HG02870 (cell line): ENCODE data around the gene CDCP2.
"Not testable (repeated sequence)": the region's sequence is repeated elsewhere in the genome, so short reads cannot be mapped to it uniquely, and the experiment has no call there.

ENCODE experiments used
- ATAC-seq: cut with Tn5 transposase; IDR thresholded peaks from one replicate; pipeline ENCODE4 v1.9.1; 2021; ENCODE audit warnings: mild to moderate bottlenecking, moderate library complexity; ENCODE audit not compliant: unreplicated experiment

The CDCP2 gene

DNA sequence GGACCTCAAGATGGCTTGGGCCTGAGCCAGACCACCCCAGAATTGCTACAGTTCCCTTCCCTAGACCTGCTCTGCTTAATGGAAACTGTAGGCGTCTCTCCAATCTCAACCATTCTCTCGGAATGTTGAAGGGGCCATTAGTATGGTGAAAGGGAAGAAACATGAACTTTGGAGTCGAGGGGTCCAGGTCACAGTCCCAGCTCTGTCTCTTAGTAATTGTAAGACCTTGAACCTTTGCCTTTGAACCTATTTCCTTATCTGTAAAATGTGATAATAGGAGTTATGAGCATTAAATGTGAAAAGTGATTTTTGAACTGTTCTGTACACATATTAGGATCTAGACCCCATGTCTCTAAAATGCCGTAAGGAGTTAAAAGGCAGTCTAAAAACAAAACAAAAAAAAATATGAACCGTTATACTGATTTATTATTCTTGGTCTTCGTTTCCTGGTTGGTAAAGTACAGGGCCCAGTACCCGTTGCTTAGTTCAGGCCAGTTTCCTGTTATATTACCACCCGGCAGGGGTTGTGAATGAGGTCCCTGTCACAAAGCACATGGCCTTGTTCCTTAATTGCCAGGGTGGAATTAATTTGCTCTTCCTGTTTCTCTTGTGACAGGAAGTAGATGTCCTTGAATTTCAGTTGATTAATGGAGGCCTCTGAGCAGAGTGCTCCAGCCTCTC, 57.1 kb downstream of the CDCP2 start:
- ATAC-seq, result no peak

DNA sequence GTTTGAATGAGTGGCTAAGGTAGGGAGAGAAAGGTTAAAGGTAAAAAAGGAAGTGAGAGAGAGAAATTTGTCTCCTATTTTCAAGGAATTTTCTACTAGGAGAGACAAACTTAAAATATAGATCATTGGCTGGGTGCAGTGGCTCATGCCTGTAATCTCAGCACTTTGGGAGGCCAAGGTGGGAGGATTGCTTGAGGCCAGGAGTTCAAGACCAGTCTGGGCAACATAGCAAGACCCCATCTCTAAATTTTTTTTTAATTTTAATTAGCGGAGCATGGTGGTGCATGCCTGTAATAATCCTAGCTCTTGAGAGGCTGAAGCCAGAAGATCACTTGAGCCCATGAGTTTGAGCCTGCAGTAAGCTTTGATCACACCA, 58.1 kb downstream of the CDCP2 start:
- ATAC-seq, result not testable (repeated sequence)

DNA sequence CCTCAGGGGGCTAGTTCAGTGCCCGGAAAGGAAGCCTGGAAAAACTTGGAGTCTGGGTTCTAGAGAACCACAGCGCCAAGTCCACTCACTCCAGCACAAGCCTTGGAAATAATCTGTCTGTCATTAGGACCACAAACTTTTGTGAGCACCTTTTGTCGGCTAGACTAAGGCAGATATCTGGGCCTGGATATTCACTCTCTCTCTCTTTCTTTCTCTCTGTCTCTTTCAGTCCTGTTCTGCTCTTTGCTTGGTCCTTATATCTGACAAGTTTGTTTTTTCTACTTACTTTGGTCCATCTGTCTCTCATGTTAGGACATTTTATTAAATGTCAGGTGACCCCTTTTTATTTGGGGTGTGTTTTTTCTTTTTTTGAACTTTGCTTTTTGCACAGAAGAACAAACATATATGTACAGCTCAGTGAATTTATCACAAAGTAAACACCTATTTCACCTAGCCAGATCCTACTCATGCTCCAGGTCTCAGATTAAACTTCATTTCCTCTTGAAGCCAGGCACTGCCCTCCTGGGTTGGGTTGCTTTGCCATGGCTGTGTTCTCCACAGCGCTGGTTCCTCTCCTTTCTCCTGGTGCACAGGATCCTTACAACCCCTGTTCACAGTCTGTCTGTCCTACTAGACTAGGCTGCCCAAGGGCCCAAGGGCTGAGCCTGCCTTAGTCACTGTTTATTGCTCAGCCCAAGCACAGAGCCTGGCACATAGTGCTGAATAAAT, 58.6 kb downstream of the CDCP2 start:
- no peak for ATAC-seq

DNA sequence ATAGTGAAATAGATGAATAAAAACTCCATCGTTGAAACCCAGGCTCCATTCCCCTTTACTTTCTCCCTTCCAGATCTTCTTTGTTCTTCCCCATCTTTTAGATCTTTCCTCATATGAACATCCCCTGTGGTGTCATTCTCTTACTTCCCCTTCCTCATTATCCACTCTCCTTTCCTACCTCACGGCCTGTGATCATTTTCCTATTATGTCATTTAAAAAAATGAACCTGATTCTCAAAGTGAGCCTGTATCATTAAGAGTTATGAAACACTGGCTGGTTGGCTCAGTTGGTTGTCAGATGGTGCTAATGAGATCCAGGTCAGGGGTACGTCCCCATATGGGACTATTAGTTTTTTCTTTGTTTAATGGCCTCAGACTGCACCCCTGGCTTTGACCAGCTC, 61.1 kb downstream of the CDCP2 start:
- ATAC-seq, result no peak

DNA sequence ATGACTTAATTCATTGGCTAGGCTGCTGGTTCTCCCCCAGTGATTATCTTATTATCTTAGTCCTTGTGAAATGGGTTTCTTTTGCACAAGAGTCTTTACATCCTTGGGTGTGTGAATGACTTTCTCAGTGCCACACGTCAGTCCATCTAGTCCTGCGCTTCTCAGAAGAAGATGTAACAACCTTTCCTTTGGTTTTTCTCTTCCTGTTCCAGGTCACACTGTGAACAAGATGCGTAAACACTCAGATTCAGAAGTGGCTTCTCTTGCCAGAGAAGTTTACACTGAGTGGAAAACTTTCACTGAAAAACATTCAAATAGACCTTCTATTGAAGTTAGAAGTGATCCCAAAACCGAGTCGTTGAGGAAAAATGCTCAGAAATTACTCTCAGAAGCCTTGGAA, 64.4 kb downstream of the CDCP2 start:
- no peak for ATAC-seq

DNA sequence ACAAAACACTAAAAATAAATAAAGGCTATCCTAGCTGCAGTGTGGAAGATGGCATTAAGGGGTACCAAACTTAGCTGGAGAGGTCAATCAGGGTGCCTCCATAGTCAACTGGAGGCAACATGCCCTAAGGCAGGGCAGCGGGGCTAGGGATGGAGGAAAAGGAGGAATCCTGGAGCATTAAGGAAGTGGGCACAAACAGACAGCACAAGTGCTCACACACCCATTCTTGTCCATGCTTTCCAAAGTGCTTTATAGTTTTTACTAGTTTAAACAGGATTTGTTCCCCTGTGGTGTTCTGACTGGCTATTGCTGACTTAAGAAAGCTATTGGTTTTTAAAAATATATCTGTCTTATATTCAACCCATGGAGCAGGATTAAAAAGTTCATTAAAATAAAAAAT, 66.0 kb downstream of the CDCP2 start:
- ATAC-seq, result no peak

DNA sequence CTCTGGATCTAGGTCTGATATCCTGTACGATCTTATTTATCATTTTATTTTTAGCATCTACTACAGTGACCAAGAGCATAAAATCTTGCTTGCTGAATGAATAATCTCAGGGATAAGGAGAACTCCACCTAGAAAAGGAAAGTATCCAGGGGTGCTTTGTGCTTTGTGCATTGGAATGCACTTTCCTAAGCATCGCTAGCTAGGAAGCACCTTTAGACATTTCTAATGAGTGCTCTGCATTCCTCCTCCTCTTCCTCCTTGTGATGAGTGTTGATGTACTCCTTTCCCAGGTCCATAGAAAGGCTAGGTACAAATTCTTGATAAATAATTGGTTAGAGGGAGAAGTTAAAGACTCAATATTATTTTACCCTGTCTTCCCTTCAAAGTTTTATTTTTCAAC, 68.0 kb downstream of the CDCP2 start:
- no peak for ATAC-seq
